GM12864 (cell line): ENCODE measurements around the gene ZC3H6.

Experiments used
- DNase-seq: peaks from one replicate; pipeline ENCODE4 v3.0.0-alpha.2; 2011; ENCODE audit warnings: low read depth
- H3K4me3 ChIP-seq: 2 replicates; pipeline ENCODE4 v1.5.1; 2011; ENCODE audit warnings: mild to moderate bottlenecking, low read depth, low read length, control low read depth
- TF ChIP-seq, protein P1 (sequence below): IDR thresholded peaks from 2 replicates; pipeline ENCODE4 v1.5.1; 2011; ENCODE audit warnings: low read depth, mild to moderate bottlenecking, moderate library complexity, low read length, control low read depth, inconsistent platforms; ENCODE audit errors: missing control alignments

ZC3H6 gene

DNA sequence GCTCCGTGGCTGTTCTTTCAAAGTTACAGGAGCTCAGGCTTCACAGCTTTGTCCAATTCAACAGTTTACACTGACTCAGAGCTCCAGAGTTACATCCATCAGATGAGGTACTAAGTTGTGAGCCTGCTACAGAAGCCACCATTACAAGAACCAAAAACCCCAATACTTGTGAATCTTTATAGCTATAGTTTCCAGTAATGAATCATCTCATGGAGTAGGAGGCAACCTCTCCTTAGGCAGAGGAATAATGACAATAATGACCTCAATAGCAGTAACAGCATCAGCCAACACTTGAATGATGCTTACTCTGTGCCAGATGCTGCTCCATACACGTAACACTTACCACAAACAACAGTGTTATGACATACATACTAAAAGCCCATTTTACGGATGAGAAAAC lies 24.1 kb upstream of the ZC3H6 start:
- TF ChIP-seq, protein P1, sequence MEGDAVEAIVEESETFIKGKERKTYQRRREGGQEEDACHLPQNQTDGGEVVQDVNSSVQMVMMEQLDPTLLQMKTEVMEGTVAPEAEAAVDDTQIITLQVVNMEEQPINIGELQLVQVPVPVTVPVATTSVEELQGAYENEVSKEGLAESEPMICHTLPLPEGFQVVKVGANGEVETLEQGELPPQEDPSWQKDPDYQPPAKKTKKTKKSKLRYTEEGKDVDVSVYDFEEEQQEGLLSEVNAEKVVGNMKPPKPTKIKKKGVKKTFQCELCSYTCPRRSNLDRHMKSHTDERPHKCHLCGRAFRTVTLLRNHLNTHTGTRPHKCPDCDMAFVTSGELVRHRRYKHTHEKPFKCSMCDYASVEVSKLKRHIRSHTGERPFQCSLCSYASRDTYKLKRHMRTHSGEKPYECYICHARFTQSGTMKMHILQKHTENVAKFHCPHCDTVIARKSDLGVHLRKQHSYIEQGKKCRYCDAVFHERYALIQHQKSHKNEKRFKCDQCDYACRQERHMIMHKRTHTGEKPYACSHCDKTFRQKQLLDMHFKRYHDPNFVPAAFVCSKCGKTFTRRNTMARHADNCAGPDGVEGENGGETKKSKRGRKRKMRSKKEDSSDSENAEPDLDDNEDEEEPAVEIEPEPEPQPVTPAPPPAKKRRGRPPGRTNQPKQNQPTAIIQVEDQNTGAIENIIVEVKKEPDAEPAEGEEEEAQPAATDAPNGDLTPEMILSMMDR: no peak
- no peak for DNase-seq
- H3K4me3 ChIP-seq: no peak overlapping the region

DNA sequence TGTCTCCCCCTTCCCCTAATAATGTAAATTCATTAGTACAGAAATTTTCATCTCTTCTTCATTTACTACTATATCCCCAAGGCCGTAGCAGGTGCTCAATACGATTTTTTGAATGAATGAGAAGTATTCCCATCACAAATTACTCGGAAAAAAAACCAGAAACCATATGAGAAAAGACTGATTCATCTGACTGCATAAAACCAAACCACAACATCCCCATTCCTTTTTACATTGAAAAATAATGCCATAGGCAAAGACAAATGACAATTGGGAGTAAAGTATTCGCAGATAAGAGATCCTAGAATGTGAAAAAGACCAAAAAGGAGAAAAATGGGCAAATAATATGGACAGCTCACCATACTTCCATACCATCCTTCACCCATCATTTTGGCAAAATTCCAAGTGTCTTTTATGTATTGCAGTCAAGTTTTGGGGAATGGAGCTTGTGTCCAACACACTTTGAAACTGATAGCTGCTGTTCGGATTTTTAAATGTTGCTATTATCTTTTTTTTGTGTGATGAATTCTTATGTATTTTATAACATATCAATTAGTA lies 22.1 kb upstream of the ZC3H6 start:
- TF ChIP-seq, protein P1: no peak
- no peak for DNase-seq
- H3K4me3 ChIP-seq: no peak overlapping the region

DNA sequence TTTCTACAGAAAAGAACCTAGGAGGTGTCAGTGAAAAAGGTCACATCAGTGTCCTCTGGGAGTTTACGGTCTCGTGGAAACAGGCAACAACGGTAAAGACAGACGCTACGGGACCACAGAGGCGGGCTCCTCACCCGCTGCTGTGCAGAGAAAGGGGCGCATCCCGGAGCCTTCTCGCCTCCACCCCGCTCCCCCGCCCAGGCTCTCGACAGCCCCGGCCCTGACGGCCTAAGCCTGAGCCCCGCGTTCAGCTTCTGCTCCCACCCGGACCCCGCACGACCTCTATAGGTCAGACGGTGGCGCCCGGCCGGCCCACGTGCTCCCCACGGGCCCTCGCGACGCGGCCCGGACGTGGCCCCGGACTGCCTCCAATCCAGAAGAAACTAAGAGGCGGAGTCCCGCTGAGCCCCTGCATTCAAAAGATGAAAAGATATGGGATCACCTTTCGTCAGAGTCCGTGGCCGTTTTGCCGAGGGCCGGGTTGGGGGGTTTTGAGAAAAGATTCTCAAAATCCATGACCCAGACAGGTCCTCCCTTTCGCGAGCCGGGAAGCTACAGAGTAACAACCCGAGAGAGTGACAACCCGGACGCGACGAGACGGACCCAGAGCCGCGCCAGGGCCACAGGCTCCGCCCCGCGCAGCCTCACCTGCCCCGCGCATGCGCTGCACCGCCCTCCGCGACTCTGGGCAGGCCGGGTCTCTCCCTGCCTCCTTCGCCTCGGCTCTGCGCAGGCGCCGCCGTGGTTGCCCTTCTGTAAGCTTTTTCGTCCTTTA lies 20.7 kb upstream of the ZC3H6 start, which contains the start of gene ZC3H8:
Gene ZC3H8 (minus strand): TSS at position 577 of the 775 bp plus-strand sequence. CDS start 61 bp downstream, at position 516.
- peak within 1 kb of the TSS; percentile 83 for H3K4me3 ChIP-seq
- peak; percentile 70 for DNase-seq
- TF ChIP-seq, protein P1: no peak

DNA sequence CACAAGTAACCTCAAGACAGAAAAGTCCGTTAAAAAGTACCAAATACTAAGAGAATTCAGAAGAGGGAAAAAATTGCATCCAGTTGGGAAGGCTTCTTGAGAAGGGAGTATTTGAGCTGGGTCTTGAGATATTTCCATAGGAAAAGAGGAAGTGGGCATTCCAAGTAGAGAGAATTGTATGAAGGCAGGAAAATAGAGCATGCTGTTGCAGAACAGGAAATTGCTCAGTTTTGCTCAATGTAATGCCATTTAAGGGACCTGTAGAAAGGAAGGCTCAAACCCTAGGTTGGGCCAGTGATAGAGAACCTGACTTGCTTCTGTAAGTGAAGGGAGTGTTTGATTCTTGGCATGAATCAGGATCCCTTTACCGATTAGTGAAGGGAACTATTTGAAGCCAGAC lies 19.5 kb upstream of the ZC3H6 start:
- no peak overlapping the region for H3K4me3 ChIP-seq
- TF ChIP-seq, protein P1: no peak
- DNase-seq: no peak

DNA sequence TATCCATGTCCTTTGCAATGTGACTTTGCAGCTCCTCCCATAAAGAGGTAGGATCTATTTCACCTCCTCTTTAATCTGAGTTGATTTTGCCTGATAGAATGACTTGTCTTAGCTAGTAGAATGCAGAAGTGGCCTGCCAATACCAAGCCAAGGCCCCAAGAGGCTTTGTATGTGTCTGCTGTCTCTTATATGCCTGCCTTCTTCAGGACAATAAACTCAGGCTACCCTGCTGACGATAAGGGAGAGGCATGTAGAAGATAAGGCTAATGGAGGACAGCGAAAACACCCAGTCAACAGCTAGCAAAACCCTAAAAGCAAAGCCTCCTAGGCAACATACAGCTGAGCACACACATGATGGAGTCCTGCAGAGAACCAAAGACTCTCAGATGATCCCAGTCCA lies 18.7 kb upstream of the ZC3H6 start:
- DNase-seq: no peak
- TF ChIP-seq, protein P1: no peak
- no peak overlapping the region for H3K4me3 ChIP-seq

DNA sequence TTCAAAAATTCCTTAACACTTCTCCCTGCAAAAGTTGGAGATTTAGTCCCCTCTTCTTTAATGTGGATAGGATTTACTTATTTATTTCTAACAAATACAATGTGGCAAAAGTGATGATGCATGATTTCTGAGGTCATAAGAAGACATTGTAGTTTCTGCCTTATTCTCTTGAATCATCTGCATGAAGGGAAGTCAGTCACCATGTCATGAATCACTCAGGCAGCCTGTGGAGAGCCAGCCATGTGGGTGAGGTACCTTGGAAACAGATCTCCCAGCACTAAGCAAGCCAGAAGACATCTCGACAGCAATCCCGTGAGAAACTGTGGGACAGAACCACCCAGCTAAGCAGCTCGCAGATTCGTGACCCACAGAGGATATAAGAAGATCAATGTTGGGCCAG lies 17.8 kb upstream of the ZC3H6 start:
- TF ChIP-seq, protein P1: no peak
- DNase-seq: no peak
- no peak overlapping the region for H3K4me3 ChIP-seq
